ENCODE results near the gene MMP7.
"Not testable (repeated sequence)": the region's sequence is repeated elsewhere in the genome, so short reads cannot be mapped to it uniquely, and the experiment has no call there.

The MMP7 gene

DNA sequence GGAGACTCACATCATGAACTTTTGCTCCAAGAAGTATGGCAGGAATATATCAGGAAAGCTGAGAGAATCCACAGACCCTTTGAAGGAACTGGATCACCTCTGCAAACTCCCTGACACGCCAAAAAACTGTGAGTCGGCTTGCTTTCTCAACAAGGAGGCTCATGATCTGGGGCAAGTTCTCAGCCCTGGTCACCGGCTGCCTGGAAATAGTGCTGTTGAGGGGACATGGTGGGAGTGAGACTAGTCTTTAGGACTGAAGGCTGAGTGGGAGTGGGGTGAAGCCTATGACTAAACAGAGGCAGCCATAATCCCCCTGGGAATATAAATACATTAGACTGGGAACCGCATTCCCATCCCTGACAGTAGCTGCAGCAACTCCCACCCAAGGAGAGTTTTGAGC is 8.4 kb upstream of the MMP7 start:
- no peak for DNase-seq (ENCODE audit: low read depth)

DNA sequence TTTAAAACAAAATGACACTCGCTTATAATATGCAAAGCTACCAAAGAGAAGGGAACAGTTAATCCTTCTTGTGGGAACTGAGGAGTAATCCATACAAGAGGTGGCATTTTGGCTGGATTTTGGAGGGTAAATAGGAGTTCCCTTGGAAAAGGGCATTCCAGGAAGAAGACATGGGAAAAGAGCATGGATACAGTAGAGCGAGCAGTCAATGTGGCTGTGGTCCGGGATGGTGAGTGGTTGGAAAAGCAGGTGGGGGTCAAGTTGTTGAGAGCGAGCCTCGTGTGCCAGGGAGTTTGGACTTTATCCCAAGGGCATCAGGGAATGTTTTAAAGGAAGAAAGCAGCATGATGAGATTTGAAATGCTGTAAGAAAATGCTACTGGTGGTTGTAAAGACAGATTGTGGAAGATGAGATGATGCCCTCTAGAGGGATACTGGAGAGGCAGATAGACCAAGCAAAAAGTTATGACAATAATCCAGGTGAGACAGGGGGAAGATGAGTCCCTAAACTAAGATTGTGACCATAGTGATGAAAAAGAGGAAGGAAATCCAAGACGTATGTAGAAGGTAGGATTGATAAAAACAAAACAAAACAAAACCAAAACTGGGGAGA is 3.8 kb upstream of the MMP7 start:
- DNase-seq (ENCODE audit: low read depth), result no peak

DNA sequence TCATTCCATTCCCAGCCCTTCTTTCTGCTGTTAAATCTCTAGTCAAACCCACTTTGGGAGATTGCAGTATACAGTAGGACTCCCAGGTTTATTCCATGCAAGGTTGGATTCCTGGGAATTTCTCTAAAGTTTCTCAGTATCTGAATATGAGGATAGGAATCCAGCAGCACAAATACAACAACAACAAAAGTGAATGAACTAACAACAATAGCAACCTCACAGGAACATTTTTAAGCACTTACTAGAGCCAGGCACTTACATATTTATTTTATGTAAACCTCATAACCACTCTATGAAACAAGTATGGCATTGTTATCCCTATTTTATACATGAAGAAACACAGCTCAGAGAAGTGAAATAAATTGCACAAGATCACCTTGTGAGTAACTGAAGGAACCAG is 1.9 kb downstream of the MMP7 start:
- DNase-seq (ENCODE audit: low read depth), result no peak

DNA sequence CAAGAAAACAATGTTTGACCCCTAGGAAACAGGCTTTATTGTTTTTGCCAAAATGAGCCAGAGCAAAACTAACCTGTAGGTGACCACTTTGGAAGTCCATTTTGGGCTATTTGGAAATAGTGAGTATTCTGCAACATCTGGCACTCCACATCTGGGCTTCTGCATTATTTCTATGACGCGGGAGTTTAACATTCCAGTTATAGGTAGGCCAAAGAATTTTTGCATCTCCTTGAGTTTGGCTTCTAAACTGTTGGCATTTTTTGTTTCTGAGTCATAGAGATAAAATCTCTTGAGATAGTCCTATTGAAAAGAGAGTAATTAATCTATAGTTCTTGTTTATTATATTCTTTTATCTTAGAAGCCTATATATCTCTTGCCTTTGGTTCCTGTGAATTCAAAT is 2.9 kb downstream of the MMP7 start:
- no peak for DNase-seq (ENCODE audit: low read depth)

DNA sequence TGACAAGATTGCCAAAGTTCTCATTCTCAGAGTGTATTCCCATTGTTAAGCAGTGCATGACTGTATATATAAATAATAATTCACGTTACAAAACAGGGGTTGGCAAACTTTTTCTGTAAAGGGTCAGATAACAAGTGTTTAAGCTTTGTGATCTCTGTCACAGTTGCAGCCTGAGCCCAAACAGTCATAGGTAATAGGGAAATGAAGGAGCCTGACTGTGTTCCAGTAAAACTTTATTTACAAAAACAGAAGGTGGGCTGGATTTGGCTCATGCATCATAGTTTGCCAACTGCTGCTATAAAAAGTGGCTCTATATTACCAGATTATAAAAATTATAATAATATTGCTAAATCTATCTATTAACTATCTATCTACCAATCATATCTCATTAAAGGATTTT is 3.5 kb downstream of the MMP7 start:
- no peak for DNase-seq (ENCODE audit: low read depth)

DNA sequence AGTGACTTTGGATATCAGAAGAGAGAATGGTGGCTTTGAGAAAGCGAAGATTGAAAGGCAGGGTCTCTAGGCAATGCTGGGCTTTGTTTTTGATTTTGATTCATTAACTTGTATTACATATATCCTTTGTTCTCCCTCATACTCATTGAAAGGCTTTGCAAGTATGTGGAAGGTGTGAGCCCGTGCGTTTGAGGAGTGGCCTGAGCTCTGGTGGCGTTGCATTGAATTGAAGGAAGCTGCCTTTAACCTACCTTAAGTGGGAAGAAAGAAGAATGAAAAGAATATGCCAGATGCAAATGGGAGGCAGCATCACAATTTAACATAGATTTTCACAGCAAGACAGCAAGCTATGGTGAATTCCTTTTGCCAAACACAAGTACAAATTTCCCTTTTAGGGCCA is 6.7 kb downstream of the MMP7 start:
- no peak for DNase-seq (ENCODE audit: low read depth)

DNA sequence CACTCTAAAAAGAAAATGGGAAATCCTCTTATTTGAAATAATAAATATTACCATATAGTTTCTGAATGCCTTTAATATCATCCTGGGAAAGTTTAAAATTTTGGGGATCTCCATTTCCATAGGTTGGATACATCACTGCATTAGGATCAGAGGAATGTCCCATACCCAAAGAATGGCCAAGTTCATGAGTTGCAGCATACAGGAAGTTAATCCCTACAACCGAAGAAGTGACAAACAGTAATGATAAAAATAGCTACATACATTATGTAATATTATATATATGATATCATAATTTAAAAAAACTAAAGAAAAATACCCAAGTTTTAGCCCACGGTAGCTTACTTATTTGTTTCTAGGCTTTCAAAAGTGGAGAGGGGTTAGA is 7.4 kb downstream of the MMP7 start:
- no peak for DNase-seq (ENCODE audit: low read depth)

DNA sequence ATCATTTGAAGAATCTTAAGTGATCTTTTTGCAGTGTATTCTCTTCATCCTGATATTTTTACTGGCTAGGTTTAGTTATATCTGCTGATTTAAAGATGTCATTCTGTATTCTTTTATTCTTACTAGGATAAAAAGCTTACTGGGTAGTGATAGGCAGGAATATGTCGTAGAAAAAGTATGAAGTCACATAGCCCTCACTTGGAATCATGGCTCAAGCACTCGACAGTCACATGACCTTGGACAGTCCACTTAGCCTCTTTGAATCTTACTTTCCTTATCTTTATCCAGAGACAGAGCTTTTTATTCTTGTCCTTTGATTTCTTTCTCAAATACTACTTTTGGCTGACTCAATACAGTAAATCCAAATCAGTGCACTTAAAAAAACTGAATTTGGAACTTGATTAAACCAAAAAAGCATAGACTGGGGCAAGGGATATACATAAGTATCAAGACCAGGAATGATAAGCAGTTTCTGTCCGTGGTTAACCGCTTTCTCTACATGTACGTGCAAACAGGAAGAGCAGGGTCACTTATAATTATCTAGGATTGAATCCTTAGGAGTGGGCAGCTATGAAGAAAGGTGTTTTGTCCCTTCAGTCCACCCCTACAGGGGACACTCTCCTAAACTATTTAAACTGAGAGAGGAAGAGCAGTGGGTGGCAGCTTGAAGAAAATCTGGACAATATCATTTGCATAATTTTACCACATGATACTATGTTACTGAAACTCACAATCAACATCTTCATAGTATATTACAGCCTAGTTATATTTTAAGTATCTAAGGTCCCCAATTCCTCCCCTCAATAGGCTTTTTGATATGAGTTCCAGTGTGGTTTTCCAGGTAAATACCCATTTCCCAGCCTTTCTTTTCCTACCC is 8.0 kb downstream of the MMP7 start:
- DNase-seq (ENCODE audit: low read depth), result no peak

DNA sequence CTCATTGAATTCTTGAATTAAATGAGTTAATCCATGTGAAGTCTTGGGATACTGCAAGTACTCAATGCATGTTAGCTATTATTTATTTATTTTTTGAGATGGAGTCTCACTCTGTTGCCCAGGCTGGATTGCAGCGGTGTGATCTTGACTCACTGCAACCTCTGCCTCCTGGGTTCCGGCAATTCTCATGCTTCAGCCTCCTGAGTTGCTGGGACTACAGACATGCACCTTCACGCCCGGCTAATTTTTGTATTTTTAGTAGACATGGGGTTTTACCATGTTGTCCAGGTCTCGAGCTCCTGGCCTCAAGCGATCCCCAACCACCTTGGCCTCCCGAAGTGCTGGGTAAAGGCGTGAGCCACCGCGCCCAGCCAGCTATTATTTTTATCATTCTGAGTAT is 9.4 kb downstream of the MMP7 start:
- no peak for DNase-seq (ENCODE audit: low read depth)

DNA sequence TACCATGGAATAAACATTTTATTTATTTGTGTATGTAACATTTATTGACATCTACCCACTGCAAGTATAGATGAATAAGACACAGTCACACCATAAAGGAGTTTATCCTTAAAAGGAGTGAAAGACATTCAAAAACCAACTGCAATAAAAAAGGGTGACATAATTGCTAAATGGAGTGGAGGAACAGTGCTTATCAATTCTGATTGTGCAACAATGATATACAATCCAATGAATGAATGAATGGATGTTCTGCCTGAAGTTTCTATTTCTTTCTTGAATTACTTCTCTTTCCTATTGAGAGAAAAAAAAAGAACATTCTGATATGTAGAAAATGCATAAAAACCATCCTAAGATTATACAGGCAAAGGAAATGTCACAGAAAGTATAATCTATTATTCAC is 10.0 kb downstream of the MMP7 start:
- DNase-seq (ENCODE audit: low read depth), result no peak

DNA sequence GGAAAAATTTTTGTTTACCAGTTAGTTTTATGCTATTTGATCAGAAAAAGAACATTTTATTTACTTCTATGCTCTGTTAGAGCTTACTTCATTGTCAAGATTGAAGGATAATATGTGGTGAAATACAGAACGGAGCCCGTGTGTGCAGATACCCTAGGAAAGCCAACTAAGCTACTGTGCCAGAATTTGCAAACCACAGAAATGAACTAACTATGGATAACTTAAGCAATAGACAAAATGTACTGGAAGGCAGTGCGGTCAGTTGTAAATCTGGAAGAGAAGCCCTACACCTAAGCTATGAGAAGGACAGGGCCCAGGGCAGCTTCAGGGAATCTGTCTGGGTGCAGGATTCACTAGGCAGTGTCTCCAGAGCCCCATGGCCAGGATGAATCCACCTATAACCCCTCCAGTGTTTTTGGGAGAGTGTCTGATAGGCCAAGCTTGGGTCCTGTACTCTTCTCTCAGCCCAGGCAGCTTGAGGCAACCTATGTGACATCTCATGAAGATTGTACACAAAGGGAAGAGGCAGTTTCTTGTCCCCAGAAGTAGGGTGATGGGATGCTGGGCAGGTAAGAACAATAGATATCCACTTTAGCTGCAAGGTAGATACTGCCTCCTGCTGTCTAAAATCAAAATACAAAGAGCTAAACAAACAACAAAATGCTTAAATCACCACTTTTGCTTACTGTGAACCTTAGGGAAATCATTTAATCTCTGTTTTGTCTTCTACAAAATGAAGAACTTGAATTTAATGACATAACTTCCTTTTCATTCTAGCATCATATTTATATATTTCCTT is 12.1 kb downstream of the MMP7 start:
- no peak for DNase-seq (ENCODE audit: low read depth)

DNA sequence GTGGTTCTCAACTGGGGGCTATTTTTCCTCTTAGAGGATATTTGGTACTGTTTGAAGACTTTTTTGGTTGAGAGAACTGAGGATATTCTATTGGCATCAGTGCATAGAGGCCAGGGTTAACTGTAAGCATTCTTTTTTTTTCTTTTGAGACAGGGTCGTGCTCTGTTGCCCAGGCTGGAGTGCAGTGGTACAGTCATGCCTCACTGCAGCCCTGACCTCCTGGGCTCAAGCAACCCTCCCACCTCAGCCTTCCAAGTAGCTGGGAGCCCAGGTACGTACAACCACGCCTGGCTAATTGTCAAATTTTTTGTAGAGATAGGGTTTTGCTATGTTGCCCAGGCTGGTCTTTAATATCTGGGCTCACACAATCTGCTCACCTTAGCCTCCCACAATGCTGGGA is 12.9 kb downstream of the MMP7 start:
- DNase-seq (ENCODE audit: low read depth), result no peak

DNA sequence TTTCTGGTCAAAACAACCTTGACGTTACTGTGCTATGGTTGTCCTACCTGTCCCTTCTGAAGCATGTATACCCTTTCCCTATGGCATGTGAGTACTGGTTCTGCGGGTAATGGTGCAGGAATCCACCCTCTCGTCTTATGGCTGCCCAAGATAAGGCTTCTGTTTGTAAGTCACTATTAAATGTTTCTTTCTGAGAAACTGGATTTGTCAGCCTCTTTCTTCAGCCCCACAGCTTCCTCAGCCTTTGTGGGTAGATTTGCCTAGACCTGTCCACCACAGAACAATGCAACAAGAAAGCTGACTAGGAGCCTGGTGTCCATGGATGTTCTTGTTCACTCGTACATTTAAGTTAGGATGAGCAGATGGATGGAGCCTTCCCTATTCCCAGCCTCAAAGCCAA is 14.4 kb downstream of the MMP7 start:
- no peak for DNase-seq (ENCODE audit: low read depth)

DNA sequence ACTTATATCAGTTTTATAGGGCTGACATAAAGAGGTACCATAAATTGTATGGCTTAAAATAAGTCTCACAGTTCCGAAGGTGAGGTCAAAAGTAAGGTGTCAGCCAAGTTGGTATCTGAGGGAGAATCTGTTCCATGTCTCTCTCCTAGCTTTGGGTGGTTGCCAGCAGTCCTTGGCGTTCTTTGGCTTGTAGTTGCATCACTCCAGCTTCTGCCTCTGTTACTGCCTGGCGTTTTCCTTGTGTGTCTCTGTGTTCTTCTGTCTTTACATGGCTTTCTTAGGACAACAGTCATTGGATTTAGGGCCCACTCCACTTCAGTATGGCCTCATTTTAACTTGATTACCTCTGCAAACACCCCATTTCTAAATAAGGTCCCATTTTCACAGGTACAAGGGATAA is 16.7 kb downstream of the MMP7 start:
- no peak for DNase-seq (ENCODE audit: low read depth)

DNA sequence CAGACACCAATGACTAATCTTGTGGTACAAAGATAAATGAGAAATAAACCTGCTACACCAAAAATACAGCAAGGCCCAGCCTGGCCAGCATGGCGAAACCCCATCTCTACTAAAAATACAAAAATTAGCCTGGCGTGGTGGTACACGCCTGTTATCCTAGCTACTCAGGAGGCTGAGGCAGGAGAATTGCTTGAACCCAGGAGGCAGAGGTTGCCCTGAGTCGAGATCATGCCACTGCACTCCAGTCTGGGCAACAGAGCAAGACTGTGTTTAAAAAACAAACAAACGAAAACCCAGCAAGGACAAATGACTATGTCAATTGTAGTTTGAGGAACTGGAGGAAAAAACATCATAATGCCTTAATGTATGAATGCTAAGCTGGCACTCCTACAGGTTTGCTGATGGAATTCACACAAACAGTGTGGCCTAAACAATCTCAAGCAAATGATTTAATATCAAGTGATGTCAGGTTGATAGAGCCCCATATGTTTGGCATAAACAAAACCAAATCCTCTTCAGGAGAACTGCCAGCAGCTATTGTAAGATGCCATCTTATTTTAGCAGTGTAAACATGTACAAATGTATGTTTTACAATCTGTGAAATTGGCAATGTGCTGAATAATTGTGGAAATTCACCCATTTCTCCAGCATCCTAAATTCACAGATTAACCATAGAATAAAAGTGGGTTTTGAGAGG is 20.0 kb downstream of the MMP7 start:
- no peak for DNase-seq (ENCODE audit: low read depth)

DNA sequence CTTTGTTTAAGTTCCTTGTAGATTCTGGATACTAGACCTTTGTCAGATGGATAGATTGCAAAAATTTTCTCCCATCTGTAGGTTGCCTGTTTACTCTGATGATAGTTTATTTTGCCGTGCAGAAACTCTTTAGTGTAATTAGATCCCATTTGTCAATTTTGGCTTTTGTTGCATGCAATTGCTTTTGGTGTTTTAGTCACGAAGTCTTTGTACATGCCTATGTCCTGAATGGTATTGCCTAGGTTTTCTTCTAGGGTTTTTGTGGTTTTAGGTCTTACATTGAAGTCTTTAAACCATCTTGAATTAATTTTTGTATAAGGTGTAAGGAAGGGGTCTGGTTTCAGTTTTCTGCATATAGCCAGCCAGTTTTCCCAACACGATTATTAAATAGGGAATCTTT is 27.7 kb downstream of the MMP7 start:
- DNase-seq (ENCODE audit: low read depth), result not testable (repeated sequence)

DNA sequence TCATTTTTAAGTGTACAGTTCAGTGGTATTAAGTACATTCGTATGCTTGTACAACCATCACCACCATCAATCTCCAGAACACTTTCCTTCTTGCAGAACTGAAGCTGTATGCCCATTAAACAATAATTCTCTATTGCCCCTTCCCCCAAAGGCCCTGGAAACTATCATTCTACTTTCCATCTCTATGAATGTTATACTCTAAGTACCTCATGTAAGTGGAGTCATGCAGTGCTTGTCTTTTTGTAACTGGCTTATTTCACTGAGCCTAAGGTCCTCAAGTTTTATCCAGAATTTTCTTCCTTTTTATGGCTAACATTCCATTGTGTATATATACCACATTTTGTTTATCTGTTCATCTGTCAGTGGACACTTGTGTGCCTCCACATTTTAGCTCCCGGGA is 29.7 kb downstream of the MMP7 start:
- no peak for DNase-seq (ENCODE audit: low read depth)

DNA sequence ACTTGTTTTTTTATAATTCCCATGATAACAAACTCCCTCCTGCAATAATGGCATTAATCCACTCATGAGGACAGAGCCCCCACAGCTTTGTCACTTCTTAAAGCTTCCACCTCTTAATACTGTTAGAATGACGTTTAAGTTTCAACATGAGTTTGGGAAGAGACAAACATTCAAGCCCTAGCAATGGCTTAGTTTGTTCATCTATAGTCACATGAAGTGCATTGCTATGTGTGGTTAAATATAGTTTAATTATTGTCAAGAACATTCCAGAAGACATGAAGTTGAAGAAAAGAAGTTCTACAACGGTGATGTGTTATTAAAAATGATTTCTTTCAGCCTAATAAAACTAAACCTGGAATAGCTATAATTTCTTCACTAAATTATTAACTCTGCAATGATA is 30.6 kb downstream of the MMP7 start:
- DNase-seq (ENCODE audit: low read depth), result no peak

DNA sequence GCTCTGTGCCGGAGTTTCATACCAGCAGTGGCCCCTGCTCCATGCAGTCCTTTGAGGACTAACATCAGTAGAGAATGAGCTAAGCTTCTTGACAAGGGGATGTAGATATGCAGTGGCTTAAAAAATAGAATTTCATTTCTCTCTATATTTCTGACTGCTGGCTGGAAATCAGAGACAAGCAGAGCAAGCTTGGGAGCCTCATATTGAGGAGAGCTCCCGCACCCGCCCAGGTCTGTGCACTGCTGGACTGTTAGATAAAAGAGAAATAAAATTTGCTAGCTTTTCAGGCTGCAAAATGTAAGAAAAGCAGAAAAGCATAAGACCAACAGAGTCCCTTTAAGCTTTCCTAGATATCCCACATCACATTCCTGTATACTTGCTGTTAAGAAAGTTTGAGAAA is 31.4 kb downstream of the MMP7 start:
- DNase-seq (ENCODE audit: low read depth), result no peak

DNA sequence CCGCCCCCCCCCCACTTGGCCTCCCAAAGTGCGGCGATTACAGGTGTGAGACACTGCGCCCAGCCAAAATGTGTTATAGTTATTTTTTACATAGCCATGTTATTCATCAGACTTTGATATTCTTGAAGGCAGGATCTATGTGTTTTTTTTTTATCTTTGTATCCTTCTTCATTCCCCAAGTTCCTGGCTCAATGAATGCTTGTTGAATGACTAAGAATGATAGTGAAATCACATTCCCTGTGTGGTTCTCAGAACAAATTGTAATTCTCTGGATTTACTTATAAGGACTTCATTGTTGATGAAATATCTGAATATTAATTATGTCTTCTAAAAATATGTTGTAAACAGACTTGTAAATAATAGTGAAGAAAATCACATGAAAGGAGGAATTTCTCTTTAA is 33.5 kb downstream of the MMP7 start:
- no peak for DNase-seq (ENCODE audit: low read depth)

DNA sequence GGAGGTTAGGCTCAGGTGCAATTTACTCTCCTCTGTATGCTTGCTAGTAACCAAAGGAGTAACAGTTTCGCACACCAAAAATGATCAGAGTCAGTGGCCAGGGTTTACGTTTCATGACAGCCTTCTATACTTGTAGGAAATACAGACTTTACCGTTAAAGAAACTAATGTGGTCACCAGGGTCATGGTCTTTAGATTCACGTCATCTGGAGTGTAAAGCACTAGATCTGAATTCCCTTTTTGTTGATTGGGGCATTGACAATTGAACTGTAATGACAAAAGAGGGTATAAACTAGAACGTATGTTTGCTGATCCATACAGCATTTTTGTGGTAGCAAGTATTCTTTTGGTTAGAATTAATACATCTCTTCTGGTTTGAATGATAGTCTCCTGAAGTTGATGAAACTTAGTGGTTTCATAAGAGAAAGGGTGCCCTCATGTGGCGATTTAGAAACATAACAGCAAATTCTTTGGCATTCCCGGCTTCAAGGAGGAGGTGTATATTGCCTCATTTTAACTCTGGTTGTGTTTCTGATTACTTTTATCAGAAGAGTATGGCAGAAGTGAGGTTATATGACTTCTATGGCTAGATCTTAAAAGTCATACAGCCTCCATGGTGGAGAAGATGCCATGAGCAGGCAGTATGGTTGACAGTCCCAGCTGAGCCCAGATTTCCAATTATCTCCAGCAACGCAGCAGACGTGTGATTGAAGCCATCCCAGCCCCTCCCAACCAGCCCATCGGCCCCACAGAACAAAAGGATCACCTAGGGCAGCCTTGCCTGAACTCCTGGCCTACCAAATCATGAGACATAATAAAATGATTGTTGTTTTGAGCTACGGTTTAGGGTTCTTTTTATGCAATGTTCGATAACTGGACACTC is 35.1 kb downstream of the MMP7 start:
- peak; percentile 39 for DNase-seq (ENCODE audit: low read depth)

DNA sequence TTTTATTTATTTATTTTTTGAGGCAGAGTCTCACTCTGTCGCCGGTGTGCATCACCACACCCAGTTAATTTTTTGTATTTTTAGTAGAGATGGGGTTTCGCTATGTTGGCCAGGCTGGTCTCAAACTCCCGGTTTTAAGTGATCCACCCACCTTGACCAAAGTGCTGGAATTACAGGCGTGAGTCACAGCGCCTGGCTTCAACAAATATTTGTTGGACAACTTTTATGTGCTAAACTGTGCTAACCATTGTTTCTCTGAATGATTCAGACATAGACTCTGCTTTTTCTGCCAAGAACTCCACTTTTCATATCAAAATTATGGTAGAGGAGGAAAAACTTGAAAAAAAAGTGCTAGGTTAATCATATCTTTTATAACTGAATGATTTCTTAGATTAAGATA is 36.3 kb downstream of the MMP7 start:
- no peak for DNase-seq (ENCODE audit: low read depth)
